ENCODE measurements around the gene ERICH4. TPM values are rescaled to one million over a fixed set of nuclear protein-coding genes. Genes with fewer than 3 reads are reported as not detected.
"Not testable (repeated sequence)": the region's sequence is repeated elsewhere in the genome, so short reads cannot be mapped to it uniquely, and the experiment has no call there.

ERICH4 gene
- total RNA-seq, 4 donors from 2014 or later: not detected

DNA sequence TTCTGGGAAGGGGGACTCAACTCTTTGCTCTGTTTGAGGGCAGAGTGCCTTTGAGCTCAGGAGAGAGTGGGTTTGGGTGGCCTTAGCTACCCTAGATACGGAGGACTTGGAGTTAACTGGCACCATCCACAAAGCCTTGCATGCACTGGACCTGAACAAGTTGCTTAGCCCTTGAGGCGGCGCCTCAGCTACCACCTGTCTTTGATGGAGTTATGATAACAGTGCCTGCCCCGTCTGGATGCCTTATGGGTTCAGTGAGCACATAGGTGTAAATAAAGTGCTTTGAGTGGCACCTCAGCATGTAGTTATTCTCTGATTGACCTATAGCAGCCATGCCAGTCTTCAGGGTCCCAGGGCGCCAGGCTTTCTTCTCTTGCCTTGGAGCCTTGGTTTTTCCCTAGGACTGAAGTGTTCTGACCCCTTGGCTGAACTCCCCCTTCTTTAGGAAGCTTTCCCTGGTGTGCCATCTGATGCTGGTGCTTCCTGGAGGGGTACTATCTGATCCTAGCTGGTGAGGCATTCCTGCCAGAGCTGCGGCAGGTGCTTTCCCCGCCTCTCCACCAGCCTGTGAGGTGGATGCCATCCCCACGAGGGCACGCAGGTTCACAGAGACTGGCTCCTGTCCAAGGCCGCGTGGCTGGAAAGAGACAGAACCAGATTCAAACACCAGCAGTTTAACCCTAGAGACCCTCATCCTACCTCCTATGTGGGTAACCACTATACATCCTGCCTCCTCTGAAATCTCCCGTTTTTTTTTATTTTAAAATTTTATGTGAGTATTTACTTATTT lies 39.6 kb upstream of the ERICH4 start:
- Histone ChIP-seq H3K4me3 (replicated peaks in 1 of 3) (no peak overlapping the region), H3K9me3 (no peaks in the 10 kb centered on the region), H3K36me3 (no peaks in the 10 kb centered on the region), H3K27me3 (no peaks in the 10 kb centered on the region), H3K4me1 (peaks cover 28 to 66% of the 10 kb centered on the region in 2 donors), H3K27ac (peak overlapping the region in 2 of 3 donors; percentile 26 to 45)
- no peak for TF ChIP-seq POLR2A (IDR thresholded peaks at IDR 0.05)
- TF ChIP-seq, protein P1, sequence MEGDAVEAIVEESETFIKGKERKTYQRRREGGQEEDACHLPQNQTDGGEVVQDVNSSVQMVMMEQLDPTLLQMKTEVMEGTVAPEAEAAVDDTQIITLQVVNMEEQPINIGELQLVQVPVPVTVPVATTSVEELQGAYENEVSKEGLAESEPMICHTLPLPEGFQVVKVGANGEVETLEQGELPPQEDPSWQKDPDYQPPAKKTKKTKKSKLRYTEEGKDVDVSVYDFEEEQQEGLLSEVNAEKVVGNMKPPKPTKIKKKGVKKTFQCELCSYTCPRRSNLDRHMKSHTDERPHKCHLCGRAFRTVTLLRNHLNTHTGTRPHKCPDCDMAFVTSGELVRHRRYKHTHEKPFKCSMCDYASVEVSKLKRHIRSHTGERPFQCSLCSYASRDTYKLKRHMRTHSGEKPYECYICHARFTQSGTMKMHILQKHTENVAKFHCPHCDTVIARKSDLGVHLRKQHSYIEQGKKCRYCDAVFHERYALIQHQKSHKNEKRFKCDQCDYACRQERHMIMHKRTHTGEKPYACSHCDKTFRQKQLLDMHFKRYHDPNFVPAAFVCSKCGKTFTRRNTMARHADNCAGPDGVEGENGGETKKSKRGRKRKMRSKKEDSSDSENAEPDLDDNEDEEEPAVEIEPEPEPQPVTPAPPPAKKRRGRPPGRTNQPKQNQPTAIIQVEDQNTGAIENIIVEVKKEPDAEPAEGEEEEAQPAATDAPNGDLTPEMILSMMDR (IDR thresholded peaks at IDR 0.05): no peak
- DNase-seq: peak; percentile 64 to 74
- WGBS, 2 donors: 31 to 39% methylated on average over 12 of the region's 12 CpGs
- intact Hi-C loops (cut with DNase I): no loop called here

DNA sequence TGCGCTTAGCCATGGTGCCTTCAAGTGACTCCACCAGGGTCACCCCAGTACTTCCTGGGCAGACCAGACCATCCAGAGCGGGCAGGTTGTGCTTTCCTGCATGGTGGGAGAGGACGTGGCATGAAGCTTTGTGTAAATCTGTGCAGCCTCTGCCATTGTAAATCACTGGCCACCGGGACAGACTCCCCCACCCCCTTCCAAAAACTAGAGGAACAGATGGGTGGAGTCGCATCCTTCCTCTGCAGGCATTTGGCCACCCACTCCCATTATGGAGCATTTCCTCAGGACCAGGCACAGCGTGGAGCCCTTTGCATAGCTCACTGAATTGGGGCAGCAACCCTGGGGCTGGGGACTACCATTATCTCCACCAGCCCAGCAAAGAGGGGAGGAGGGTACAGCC lies 37.2 kb upstream of the ERICH4 start:
- H3K27ac ChIP-seq: no peak overlapping the region
- peaks cover 35 to 81% of the 10 kb centered on the region in 2 donors for H3K4me1 ChIP-seq
- H3K27me3 ChIP-seq: no peaks in the 10 kb centered on the region
- H3K4me3 ChIP-seq (replicated peaks in 1 of 3): no peak overlapping the region
- peaks cover 3% of the 10 kb centered on the region in 2 donors for H3K36me3 ChIP-seq
- H3K9me3 ChIP-seq: no peaks in the 10 kb centered on the region
- 88 to 89% methylated on average over 3 to 6 of the region's 6 CpGs for WGBS, 2 donors
- TF ChIP-seq POLR2A (IDR thresholded peaks at IDR 0.05): no peak
- TF ChIP-seq, protein P1 (IDR thresholded peaks at IDR 0.05): no peak
- intact Hi-C loops (cut with DNase I): no loop called here
- DNase-seq: no peak

DNA sequence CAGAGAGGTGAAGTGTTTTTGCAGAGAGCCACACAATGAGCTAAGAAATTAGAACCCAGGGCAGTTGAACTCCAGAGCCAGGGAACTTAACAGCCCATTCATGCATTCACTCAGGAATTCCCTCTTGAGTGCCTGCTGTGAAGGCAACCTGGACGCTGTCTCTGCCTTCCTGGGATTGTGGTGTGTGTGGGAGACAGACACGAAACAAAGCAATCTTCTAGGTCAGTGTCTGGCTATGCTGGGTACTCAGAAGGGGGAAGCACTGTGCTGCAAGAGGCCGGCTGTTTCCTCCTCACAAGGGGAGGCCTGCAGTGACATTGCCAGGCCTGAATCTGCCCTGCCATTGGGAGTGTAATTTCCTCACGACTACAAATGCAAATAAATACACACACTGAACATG lies 35.7 kb upstream of the ERICH4 start:
- 7 to 11% methylated on average over 4 of the region's 4 CpGs for WGBS, 2 donors
- H3K4me3 ChIP-seq (replicated peaks in 1 of 3): no peak overlapping the region
- DNase-seq: peak; percentile 59 to 69
- H3K9me3 ChIP-seq: no peaks in the 10 kb centered on the region
- H3K27ac ChIP-seq: peak overlapping the region; percentile 53 to 72 (median 70)
- peaks cover 6 to 8% of the 10 kb centered on the region in 2 donors for H3K36me3 ChIP-seq
- H3K4me1 ChIP-seq: peaks cover 35 to 92% of the 10 kb centered on the region in 2 donors
- TF ChIP-seq, protein P1 (IDR thresholded peaks at IDR 0.05): no peak
- TF ChIP-seq POLR2A (IDR thresholded peaks at IDR 0.05): no peak
- intact Hi-C loops (cut with DNase I): no loop called here
- H3K27me3 ChIP-seq: no peaks in the 10 kb centered on the region

GRCh38 chr19:41408256-41408655 lies 34.7 kb upstream of the ERICH4 start:
- no peak for TF ChIP-seq POLR2A (IDR thresholded peaks at IDR 0.05)
- TF ChIP-seq, protein P1 (IDR thresholded peaks at IDR 0.05): no peak
- 56 to 85% methylated on average over 4 of the region's 4 CpGs for WGBS, 2 donors
- no peak for DNase-seq
- intact Hi-C loops (cut with DNase I): no loop called here
- peak overlapping the region; percentile 57 to 72 (median 70) for H3K27ac ChIP-seq
- H3K4me3 ChIP-seq (replicated peaks in 1 of 3): no peak overlapping the region
- H3K9me3 ChIP-seq: no peaks in the 10 kb centered on the region
- H3K4me1 ChIP-seq: peaks cover 31 to 82% of the 10 kb centered on the region in 2 donors
- H3K27me3 ChIP-seq: no peaks in the 10 kb centered on the region
- H3K36me3 ChIP-seq: peaks cover 6 to 8% of the 10 kb centered on the region in 2 donors

DNA sequence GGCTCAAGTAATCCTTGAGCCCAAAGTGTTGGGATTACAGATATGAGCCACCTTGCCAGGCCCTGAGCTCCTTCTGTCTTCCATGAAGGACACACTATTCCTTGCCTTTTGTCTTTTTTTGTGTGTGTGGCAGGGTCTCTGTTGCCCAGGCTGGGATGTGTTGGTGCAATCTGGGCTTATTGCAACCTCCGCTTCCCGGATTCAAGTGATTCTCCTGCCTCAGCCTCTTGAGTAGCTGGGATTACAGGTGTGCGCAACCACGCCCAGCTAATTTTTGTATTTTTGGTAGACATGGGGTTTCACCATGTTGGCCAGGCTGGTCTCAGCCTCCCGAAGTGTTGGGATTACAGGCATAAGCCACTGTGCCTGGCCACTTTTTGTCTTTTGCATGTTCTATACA lies 34.1 kb upstream of the ERICH4 start:
- Histone ChIP-seq H3K4me1 (peaks cover 27 to 78% of the 10 kb centered on the region in 2 donors), H3K27ac (peak overlapping the region; percentile 57 to 72 (median 70)), H3K36me3 (peaks cover 6 to 10% of the 10 kb centered on the region in 2 donors)
- H3K27me3 ChIP-seq; DNase-seq; H3K4me3 ChIP-seq (replicated peaks in 1 of 3); H3K9me3 ChIP-seq; intact Hi-C loops (cut with DNase I): not testable (repeated sequence)
- WGBS, 2 donors: 90 to 92% methylated on average over 5 of the region's 5 CpGs
